GM21423 (cell line): ENCODE measurements around the gene GFOD1.
"Not testable (repeated sequence)": the region's sequence is repeated elsewhere in the genome, so short reads cannot be mapped to it uniquely, and the experiment has no call there.

Experiments used
- ATAC-seq: cut with Tn5 transposase; IDR thresholded peaks from one replicate; pipeline ENCODE4 v1.9.1; 2021; ENCODE audit warnings: mild to moderate bottlenecking, moderate library complexity; ENCODE audit not compliant: unreplicated experiment

The GFOD1 gene

GRCh38 chr6:13511913-13512717, 24.7 kb upstream of the GFOD1 start:
- no peak for ATAC-seq

- ATAC-seq: not testable (repeated sequence)
Observed at GRCh38 chr6:13511141-13511571, 23.8 kb upstream of the GFOD1 start.

GRCh38 chr6:13510433-13510832, 23.0 kb upstream of the GFOD1 start:
- not testable (repeated sequence) for ATAC-seq

GRCh38 chr6:13508711-13509705, 21.6 kb upstream of the GFOD1 start:
- no peak for ATAC-seq

- no peak for ATAC-seq
Observed at GRCh38 chr6:13507306-13507860, 20.0 kb upstream of the GFOD1 start.

GRCh38 chr6:13505345-13505734, 17.9 kb upstream of the GFOD1 start:
- ATAC-seq: no peak

GRCh38 chr6:13504611-13505344, 17.4 kb upstream of the GFOD1 start:
- ATAC-seq: no peak

GRCh38 chr6:13500915-13501314, 13.5 kb upstream of the GFOD1 start:
- no peak for ATAC-seq

GRCh38 chr6:13500264-13500663, 12.9 kb upstream of the GFOD1 start:
- ATAC-seq: no peak

GRCh38 chr6:13496513-13497190, 9.3 kb upstream of the GFOD1 start:
- ATAC-seq: no peak

- ATAC-seq: no peak
Observed at GRCh38 chr6:13495818-13496217, 8.4 kb upstream of the GFOD1 start.

- no peak for ATAC-seq
Observed at GRCh38 chr6:13495112-13495776, 7.8 kb upstream of the GFOD1 start.

GRCh38 chr6:13494137-13494536, 6.7 kb upstream of the GFOD1 start:
- ATAC-seq: no peak

GRCh38 chr6:13493147-13493546, 5.7 kb upstream of the GFOD1 start:
- no peak for ATAC-seq

- no peak for ATAC-seq
Observed at GRCh38 chr6:13492357-13492756, 5.0 kb upstream of the GFOD1 start.

- ATAC-seq: no peak
Observed at GRCh38 chr6:13491538-13491937, 4.1 kb upstream of the GFOD1 start.

GRCh38 chr6:13490402-13490801, 3.0 kb upstream of the GFOD1 start:
- ATAC-seq: no peak

GRCh38 chr6:13488896-13489237, 1.5 kb upstream of the GFOD1 start:
- no peak for ATAC-seq

GRCh38 chr6:13488015-13488895, 855 bp upstream of the GFOD1 start:
- no peak for ATAC-seq
